Measurements from ENCODE around the gene GPR141.

Gene GPR141, protein sequence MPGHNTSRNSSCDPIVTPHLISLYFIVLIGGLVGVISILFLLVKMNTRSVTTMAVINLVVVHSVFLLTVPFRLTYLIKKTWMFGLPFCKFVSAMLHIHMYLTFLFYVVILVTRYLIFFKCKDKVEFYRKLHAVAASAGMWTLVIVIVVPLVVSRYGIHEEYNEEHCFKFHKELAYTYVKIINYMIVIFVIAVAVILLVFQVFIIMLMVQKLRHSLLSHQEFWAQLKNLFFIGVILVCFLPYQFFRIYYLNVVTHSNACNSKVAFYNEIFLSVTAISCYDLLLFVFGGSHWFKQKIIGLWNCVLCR

GRCh38 chr7:37683246-37684120 lies at the start of gene GPR141:
TSS of gene GPR141 (plus strand) at chr7:37683766. CDS start at chr7:37740394, 56,628 bp downstream.
- no peak within 1 kb of the TSS for H3K4me3 ChIP-seq (ENCODE audit: control insufficient read depth, low read depth, low read length)
- no peak for DNase-seq (ENCODE audit: low read depth)
- TF ChIP-seq CTCF (conservative IDR thresholded peaks at IDR 0.05; ENCODE audit: control insufficient read depth, insufficient read depth, low read depth, low read length): no peak

DNA sequence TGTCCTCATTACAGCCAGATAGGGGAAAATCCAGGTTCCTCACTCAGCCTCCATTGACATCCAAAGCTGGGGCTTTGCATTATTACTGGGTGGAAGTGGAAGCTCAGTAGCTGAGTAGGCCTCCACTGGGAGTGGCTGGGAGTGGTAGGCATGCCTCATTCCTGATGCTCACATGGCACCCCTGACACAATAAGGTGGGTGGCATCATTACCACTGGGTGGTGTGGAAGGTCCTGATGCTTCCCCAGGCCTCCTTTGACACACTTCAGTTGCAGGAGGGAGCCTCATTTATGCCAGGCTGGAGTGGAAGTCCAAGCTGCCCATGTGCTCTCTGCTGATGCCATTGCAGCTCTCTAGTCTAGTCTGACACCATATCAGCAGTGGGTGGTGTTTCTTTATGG lies 48.2 kb upstream of the GPR141 start:
- TF ChIP-seq CTCF (conservative IDR thresholded peaks at IDR 0.05; ENCODE audit: control insufficient read depth, insufficient read depth, low read depth, low read length): no peak
- no peak for DNase-seq (ENCODE audit: low read depth)
- no peak overlapping the region for H3K4me3 ChIP-seq (ENCODE audit: control insufficient read depth, low read depth, low read length)

DNA sequence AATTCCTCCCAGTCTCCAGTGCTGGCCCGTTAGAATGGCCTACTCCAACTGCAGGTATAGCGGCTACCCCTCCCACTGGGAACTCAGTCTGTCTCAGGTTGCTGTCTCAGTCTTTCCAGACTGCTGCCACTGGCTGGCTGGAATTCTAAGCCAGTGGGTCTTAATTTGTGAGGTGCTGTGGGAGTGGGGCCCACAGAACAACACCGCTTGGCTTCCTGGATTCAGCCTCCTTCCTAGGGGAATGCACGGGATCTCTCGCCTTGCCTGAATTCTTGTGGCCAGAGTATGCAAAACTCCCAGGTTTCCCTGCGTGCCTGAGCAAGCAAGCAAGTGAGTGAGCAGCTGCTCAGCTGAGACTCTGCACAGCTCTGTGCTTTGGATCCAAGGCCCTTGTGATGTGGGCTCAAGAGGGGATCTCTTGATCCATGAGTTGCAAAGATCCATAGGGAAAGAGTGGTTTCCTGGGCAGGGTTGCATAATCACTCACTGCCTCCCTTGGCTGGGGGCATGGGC lies 41.5 kb upstream of the GPR141 start:
- no peak overlapping the region for H3K4me3 ChIP-seq (ENCODE audit: control insufficient read depth, low read depth, low read length)
- no peak for TF ChIP-seq CTCF (conservative IDR thresholded peaks at IDR 0.05; ENCODE audit: control insufficient read depth, insufficient read depth, low read depth, low read length)
- DNase-seq (ENCODE audit: low read depth): no peak

DNA sequence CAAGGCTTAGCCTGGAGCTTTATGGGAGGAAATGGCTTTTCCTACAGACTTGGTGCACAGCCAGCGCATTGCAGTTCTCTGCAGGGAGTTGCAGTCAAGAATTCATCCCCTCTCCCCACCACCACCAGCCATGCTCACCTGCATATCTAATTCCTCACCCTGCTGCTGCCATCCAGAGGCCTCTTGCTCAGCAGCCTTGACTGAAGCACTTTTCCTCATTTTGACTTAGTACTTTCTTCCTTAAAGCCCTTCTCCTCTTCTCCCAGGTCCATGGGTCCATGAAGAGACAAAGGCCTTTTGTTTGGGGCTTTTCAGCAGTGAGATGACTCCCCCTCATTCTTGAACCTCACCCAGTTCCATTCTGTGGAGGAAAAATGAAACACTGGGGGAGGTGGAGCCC lies 39.7 kb upstream of the GPR141 start:
- no peak overlapping the region for H3K4me3 ChIP-seq (ENCODE audit: control insufficient read depth, low read depth, low read length)
- no peak for DNase-seq (ENCODE audit: low read depth)
- no peak for TF ChIP-seq CTCF (conservative IDR thresholded peaks at IDR 0.05; ENCODE audit: control insufficient read depth, insufficient read depth, low read depth, low read length)

DNA sequence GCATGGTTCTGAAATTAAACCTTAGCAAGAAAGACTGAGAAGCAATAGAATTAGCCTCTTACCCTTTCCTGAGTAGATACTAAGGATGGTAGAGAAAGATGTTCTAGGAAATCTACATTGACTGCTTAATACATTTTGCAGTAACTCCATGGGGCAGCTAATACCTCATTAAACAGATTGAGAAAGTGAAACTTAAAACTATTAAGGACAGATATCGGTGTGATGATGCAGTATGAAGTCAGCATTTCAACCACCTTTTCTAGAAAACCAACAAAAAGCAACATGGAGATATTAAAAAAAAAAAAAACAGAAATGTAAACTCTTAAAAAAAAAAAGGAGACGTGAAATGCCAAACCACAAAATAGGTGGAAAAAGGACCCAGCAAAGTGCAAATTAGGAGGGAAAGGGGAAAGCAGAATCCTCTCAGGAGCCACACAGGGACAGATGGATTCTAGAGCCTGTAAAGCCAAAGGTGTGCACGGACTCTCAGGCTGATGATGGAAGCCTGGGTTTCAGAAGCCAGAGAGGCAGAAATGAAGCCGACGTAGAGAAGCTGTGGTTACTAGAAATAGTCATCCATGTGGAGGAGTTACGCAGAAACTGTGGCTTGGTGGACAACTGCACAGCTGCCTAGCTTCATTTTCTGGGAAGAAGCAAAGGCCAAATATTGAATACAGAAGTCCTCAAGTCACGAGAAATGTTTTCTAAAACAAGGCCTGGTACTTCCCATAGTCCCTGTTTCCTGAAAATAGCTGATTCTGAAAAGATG lies 38.1 kb upstream of the GPR141 start:
- no peak for DNase-seq (ENCODE audit: low read depth)
- no peak overlapping the region for H3K4me3 ChIP-seq (ENCODE audit: control insufficient read depth, low read depth, low read length)
- no peak for TF ChIP-seq CTCF (conservative IDR thresholded peaks at IDR 0.05; ENCODE audit: control insufficient read depth, insufficient read depth, low read depth, low read length)

- DNase-seq (ENCODE audit: low read depth): no peak
- no peak for TF ChIP-seq CTCF (conservative IDR thresholded peaks at IDR 0.05; ENCODE audit: control insufficient read depth, insufficient read depth, low read depth, low read length)
- no peak overlapping the region for H3K4me3 ChIP-seq (ENCODE audit: control insufficient read depth, low read depth, low read length)
Measured at GRCh38 chr7:37656913-37657530, 26.5 kb upstream of the GPR141 start.
